HG02798 (cell line): ENCODE results near the gene MZF1.

Source experiments
- ATAC-seq: cut with Tn5 transposase; IDR thresholded peaks from one replicate; pipeline ENCODE4 v1.9.1; 2021; ENCODE audit warnings: mild to moderate bottlenecking; ENCODE audit not compliant: unreplicated experiment, poor library complexity

MZF1 gene

GRCh38 chr19:58515259-58515658, 57.9 kb downstream of the MZF1 start:
- ATAC-seq, result no peak

GRCh38 chr19:58514564-58515022, 58.5 kb downstream of the MZF1 start:
- no peak for ATAC-seq

DNA sequence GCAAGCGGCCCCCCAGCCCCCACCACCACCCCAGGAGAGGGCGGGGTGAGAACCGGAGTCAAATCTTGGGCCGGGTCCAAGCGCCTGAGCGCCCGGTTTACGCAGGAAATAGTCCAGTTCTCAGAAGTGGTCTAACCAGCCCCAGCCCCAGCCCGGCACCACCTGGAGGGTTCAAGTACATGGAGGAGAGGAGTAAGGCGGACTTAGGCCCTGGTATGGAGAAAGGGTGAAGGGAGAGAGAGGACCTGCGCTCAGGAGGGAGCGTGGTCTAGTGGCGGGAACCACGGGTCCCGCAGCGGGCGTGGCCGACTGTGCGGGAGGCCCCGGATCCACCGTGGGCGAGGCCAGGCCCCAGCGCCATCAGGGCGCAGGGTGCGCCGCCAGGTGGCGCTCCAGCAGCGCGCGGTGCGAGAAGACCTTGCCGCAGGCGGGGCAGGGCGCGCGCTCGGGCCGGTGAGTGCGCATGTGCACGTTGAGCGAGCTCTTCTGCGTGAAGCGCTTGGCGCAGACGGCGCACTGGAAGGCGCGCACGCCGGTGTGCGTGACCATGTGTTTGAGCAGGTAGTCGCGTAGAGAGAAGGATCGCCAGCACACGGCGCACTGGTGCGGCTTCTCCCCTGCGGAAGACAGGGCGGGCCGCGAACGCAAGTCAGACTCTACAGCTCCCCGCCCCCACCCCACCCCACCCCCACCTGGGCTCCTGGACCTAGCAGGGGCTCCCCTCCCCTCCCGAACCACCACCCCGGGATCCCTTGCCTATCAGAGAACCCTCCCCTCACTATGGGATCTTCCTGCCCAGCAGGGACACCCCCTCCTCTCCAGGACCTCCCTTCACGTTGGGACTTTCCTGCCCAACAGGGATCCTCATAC, 59.2 kb downstream of the MZF1 start:
- peak; percentile 69 for ATAC-seq

GRCh38 chr19:58513213-58513693, 59.9 kb downstream of the MZF1 start:
- no peak for ATAC-seq
